Measurements from ENCODE around the gene FAU. TPM values are rescaled to one million over a fixed set of nuclear protein-coding genes. Genes with fewer than 3 reads are reported as not detected.
A peak's percentile ranks its signal among the peaks of the same experiment; 100 is the strongest.

FAU gene
- total and polyA plus RNA-seq, 9 of the 15 experiments (the other 6 are each of a cell fraction or from before 2014, with no cell fraction given), result 433 to 1,827 (median 942) TPM

DNA sequence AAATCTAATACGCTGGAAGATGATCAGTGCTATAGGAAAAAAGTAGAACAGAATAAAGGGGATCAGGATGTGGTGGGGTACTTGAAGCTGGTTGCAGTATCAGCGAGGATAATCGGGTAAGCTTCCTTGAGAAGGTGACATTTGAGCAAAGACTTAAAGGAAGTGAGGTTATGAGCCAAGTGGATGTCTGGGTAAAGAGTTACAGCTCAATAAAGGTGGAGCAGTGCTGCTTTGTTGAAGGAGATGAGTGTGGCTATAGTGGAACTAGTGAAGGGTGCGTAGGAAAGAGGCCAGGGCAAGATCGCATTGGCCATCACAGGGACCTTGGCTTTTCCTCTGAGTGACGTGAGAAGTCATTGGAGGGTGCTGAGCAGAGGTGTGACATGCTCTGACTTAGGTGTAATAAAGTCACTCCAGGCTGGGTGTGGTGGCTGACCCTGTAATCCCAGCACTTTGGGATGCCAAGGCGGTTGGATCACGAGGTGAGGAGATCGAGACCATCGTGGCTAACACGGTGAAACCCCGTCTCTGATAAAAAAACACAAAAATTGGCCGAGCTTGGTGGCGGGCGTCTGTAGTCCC, 14.7 kb upstream of the FAU start:
- ATAC-seq, result no peak
- peaks cover 4% of the 10 kb centered on the region for H3K9me1 ChIP-seq (ENCODE audit: control insufficient read depth, insufficient read depth, low read length)
- WGBS (ENCODE audit: insufficient coverage, low coverage, missing lambda C conversion rate), result 84% methylated on average over 15 of the region's 15 CpGs
- H2AFZ ChIP-seq (ENCODE audit: low read depth, low read length), result no peak overlapping the region
- in situ Hi-C loops (cut with MboI), result no loop called here
- peaks cover 34% of the 10 kb centered on the region for H3K79me2 ChIP-seq (ENCODE audit: control insufficient read depth, insufficient read depth, low read length)
- H4K20me1 ChIP-seq (replicated peaks; ENCODE audit: control insufficient read depth, insufficient read depth, low read length), result peaks cover 7% of the 10 kb centered on the region; the same call in 1 of the 2 replicates
- ChIA-PET POLR2A (interaction anchor here (0.6 to 8.4 kb wide), 9 partner anchors 10 to 477 kb away, joined by 3 to 182 read pairs (median 9); partner anchors contain the start of genes CAPN1, FAU, MRPL49 and SPDYC), CTCF (ENCODE audit: low intra/inter-chr PET ratio) (no interaction called here)
- no peak overlapping the region for H3K4me3 ChIP-seq
- H3K4me1 ChIP-seq (replicated peaks in 1 of 2; ENCODE audit: control insufficient read depth in 2 of 2, insufficient read depth in 2 of 2, low read length in 2 of 2), result peaks cover 21 to 43% of the 10 kb centered on the region in 2 experiments; a peak in 4 of 5 replicates
- no peak overlapping the region for H3K4me2 ChIP-seq (ENCODE audit: insufficient read depth, low read length)
- H3K9me3 ChIP-seq (replicated peaks; ENCODE audit: control insufficient read depth, insufficient read depth, low read depth, low read length), result no peaks in the 10 kb centered on the region
- no peaks in the 10 kb centered on the region; a peak in 1 of 5 replicates for H3K27me3 ChIP-seq (ENCODE audit: control insufficient read depth in 2 of 2, insufficient read depth in 2 of 2, low read length in 2 of 2)
- no TSS peak for BruUV-seq (replicated peaks)
- H3K36me3 ChIP-seq (ENCODE audit: control insufficient read depth, insufficient read depth, low read length), result peaks cover 15% of the 10 kb centered on the region
- peak overlapping the region in 1 of 2 experiments; percentile 24; a peak in 1 of 4 replicates for H3K9ac ChIP-seq (ENCODE audit: insufficient read depth in 1 of 2, low read depth in 2 of 2, low read length in 2 of 2)
- intact Hi-C loops (cut with micrococcal nuclease), result no loop called here
- no peak overlapping the region for H3K27ac ChIP-seq (ENCODE audit: extremely low read depth, low read depth, low read length)
- no peak for DNase-seq (ENCODE audit: extremely low read depth in 1 of 4, low spot score in 3 of 4)
- FAIRE-seq, result peak; percentile 29
- TF ChIP-seq HDAC1 (IDR thresholded peaks at IDR 0.05) (no peak), TEAD4 (IDR thresholded peaks at IDR 0.05; ENCODE audit: low read length) (no peak), TEAD4 (CRISPR knock-in tag; IDR thresholded peaks at IDR 0.05; ENCODE audit: borderline replicate concordance) (no peak), JUND (IDR thresholded peaks at IDR 0.05; ENCODE audit: borderline replicate concordance, low read depth, low read length) (no peak), JUND (tag; IDR thresholded peaks at IDR 0.05; ENCODE audit: borderline replicate concordance, low read depth, low read length) (no peak), ZNF121 (CRISPR knock-in tag; conservative IDR thresholded peaks at IDR 0.05) (no peak), MCM2 (IDR thresholded peaks at IDR 0.05; ENCODE audit: low read depth) (no peak), RCOR1 (IDR thresholded peaks at IDR 0.05; ENCODE audit: borderline replicate concordance in 1 of 2, low read depth in 2 of 2, low read length in 2 of 2) (no peak), RBBP5 (IDR thresholded peaks at IDR 0.05; ENCODE audit: borderline replicate concordance, insufficient read depth, low read length, poor library complexity, severe bottlenecking) (no peak), TAF9B (IDR thresholded peaks at IDR 0.05; ENCODE audit: partially characterized antibody) (no peak)
- TF ChIP-seq, protein P1, sequence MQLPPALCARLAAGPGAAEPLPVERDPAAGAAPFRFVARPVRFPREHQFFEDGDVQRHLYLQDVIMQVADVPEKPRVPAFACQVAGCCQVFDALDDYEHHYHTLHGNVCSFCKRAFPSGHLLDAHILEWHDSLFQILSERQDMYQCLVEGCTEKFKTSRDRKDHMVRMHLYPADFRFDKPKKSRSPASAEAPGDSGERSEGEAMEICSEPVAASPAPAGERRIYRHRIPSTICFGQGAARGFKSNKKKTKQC (CRISPR knock-in tag; IDR thresholded peaks at IDR 0.05), result no peak
- TF ChIP-seq, protein P2, sequence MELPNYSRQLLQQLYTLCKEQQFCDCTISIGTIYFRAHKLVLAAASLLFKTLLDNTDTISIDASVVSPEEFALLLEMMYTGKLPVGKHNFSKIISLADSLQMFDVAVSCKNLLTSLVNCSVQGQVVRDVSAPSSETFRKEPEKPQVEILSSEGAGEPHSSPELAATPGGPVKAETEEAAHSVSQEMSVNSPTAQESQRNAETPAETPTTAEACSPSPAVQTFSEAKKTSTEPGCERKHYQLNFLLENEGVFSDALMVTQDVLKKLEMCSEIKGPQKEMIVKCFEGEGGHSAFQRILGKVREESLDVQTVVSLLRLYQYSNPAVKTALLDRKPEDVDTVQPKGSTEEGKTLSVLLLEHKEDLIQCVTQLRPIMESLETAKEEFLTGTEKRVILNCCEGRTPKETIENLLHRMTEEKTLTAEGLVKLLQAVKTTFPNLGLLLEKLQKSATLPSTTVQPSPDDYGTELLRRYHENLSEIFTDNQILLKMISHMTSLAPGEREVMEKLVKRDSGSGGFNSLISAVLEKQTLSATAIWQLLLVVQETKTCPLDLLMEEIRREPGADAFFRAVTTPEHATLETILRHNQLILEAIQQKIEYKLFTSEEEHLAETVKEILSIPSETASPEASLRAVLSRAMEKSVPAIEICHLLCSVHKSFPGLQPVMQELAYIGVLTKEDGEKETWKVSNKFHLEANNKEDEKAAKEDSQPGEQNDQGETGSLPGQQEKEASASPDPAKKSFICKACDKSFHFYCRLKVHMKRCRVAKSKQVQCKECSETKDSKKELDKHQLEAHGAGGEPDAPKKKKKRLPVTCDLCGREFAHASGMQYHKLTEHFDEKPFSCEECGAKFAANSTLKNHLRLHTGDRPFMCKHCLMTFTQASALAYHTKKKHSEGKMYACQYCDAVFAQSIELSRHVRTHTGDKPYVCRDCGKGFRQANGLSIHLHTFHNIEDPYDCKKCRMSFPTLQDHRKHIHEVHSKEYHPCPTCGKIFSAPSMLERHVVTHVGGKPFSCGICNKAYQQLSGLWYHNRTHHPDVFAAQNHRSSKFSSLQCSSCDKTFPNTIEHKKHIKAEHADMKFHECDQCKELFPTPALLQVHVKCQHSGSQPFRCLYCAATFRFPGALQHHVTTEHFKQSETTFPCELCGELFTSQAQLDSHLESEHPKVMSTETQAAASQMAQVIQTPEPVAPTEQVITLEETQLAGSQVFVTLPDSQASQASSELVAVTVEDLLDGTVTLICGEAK (IDR thresholded peaks at IDR 0.05), result no peak
- TF ChIP-seq, protein P2 (CRISPR knock-in tag; IDR thresholded peaks at IDR 0.05), result no peak
